DOHH2 (cell line): Measurements from ENCODE around the gene CPXM2.

Experiments used
- H3F3A ChIP-seq: fragments of 200-600 bp; sonication (generic), shearing (Covaris generic); 2 replicates; pipeline ENCODE4 v1.6.0; 2016; ENCODE audit warnings: antibody characterized with exemption, mild to moderate bottlenecking; ENCODE audit not compliant: control insufficient read depth, insufficient read depth
- H3K27ac ChIP-seq: fragments of 200-600 bp; sonication (generic); 2 replicates; pipeline ENCODE4 v1.5.1; 2014; ENCODE audit warnings: low read depth, mild to moderate bottlenecking, low read length, moderate library complexity
- H3K27me3 ChIP-seq: fragments of 200-600 bp; sonication (generic); 2 replicates; pipeline ENCODE4 v1.6.1; 2014; ENCODE audit warnings: mild to moderate bottlenecking, low read length, mixed read lengths; ENCODE audit not compliant: control insufficient read depth
- H3K36me3 ChIP-seq: fragments of 200-600 bp; sonication (generic); 2 replicates; pipeline ENCODE4 v1.6.1; 2014; ENCODE audit warnings: mild to moderate bottlenecking, low read length, moderate library complexity, mixed read lengths; ENCODE audit not compliant: control insufficient read depth
- H3K4me1 ChIP-seq: fragments of 200-600 bp; sonication (generic); 2 replicates; pipeline ENCODE4 v1.6.1; 2014; ENCODE audit warnings: mild to moderate bottlenecking, low read length, mixed read lengths; ENCODE audit not compliant: control insufficient read depth
- H3K4me2 ChIP-seq: fragments of 200-600 bp; sonication (generic); 2 replicates; pipeline ENCODE4 v1.6.0; 2014; ENCODE audit warnings: mild to moderate bottlenecking, low read length, moderate library complexity
- H3K4me3 ChIP-seq: fragments of 200-600 bp; sonication (generic); 2 replicates; pipeline ENCODE4 v1.5.1; 2014; ENCODE audit warnings: mild to moderate bottlenecking, low read length, mixed read lengths
- H3K79me2 ChIP-seq: fragments of 200-600 bp; sonication (generic); 2 replicates; pipeline ENCODE4 v1.6.1; 2014; ENCODE audit warnings: mild to moderate bottlenecking, low read length, mixed read lengths; ENCODE audit not compliant: control insufficient read depth
- H3K9me2 ChIP-seq: fragments of 200-600 bp; sonication (generic); replicated peaks from 2 replicates; pipeline ENCODE4 v1.6.1; 2014; ENCODE audit warnings: mild to moderate bottlenecking, low read length, mixed read lengths; ENCODE audit not compliant: control insufficient read depth
- H3K9me3 ChIP-seq: fragments of 200-600 bp; sonication (generic); 2 replicates; pipeline ENCODE4 v1.6.1; 2014; ENCODE audit warnings: antibody characterized with exemption, low read length, mixed read lengths; ENCODE audit not compliant: control insufficient read depth, insufficient read depth
- H4K20me1 ChIP-seq: fragments of 200-600 bp; sonication (generic); 2 replicates; pipeline ENCODE4 v1.6.0; 2014; ENCODE audit warnings: low read depth, mild to moderate bottlenecking, antibody characterized with exemption, low read length, moderate library complexity; ENCODE audit not compliant: control insufficient read depth, insufficient read depth
- CTCF ChIP-seq: fragments of 200-600 bp; sonication (generic); IDR thresholded peaks from one replicate; pipeline ENCODE4 v1.5.1; 2014; ENCODE audit warnings: antibody characterized with exemption, mild to moderate bottlenecking, low read depth, low read length; ENCODE audit not compliant: poor library complexity, severe bottlenecking
- EZH2phosphoT487 ChIP-seq: fragments of 200-600 bp; sonication (generic); IDR thresholded peaks from 2 replicates; pipeline ENCODE4 v1.6.1; 2017; ENCODE audit warnings: borderline replicate concordance, mild to moderate bottlenecking, antibody characterized with exemption, low read length, moderate library complexity, mixed read lengths

Gene CPXM2

GRCh38 chr10:123936426-123936825 is 44.8 kb upstream of the CPXM2 start:
- Histone ChIP-seq H3K27me3 (no peaks in the 10 kb centered on the region), H3K4me2 (no peak overlapping the region), H3K9me2 (no peaks in the 10 kb centered on the region), H3K9me3 (no peaks in the 10 kb centered on the region), H3K79me2 (no peaks in the 10 kb centered on the region), H3F3A (no peaks in the 10 kb centered on the region), H3K4me1 (no peaks in the 10 kb centered on the region), H4K20me1 (no peaks in the 10 kb centered on the region), H3K27ac (no peak overlapping the region), H3K4me3 (no peak overlapping the region), H3K36me3 (no peaks in the 10 kb centered on the region)
- TF ChIP-seq CTCF (no peak), EZH2phosphoT487 (no peak)

- Histone ChIP-seq H3K36me3 (no peaks in the 10 kb centered on the region), H3K79me2 (no peaks in the 10 kb centered on the region), H3K9me2 (no peaks in the 10 kb centered on the region), H3K4me3 (no peak overlapping the region), H3F3A (no peaks in the 10 kb centered on the region), H4K20me1 (no peaks in the 10 kb centered on the region), H3K4me2 (no peak overlapping the region), H3K9me3 (0 out of 2 replicates have a peak, but pooled peaks cover 3% of the 10 kb centered on the region), H3K4me1 (no peaks in the 10 kb centered on the region), H3K27ac (no peak overlapping the region), H3K27me3 (no peaks in the 10 kb centered on the region)
- no peak for TF ChIP-seq EZH2phosphoT487
- TF ChIP-seq CTCF = no peak
Measured at GRCh38 chr10:123935680-123936079, 44.1 kb upstream of the CPXM2 start.

GRCh38 chr10:123934846-123935245 is 43.2 kb upstream of the CPXM2 start:
- Histone ChIP-seq H3K79me2 (no peaks in the 10 kb centered on the region), H4K20me1 (no peaks in the 10 kb centered on the region), H3K27ac (no peak overlapping the region), H3K4me2 (no peak overlapping the region), H3K36me3 (no peaks in the 10 kb centered on the region), H3K27me3 (no peaks in the 10 kb centered on the region), H3K9me2 (no peaks in the 10 kb centered on the region), H3F3A (no peaks in the 10 kb centered on the region), H3K4me3 (no peak overlapping the region), H3K9me3 (0 out of 2 replicates have a peak, but pooled peaks cover 3% of the 10 kb centered on the region), H3K4me1 (no peaks in the 10 kb centered on the region)
- TF ChIP-seq EZH2phosphoT487 = no peak

GRCh38 chr10:123930340-123931001 is 38.9 kb upstream of the CPXM2 start:
- TF ChIP-seq EZH2phosphoT487 (no peak), CTCF (no peak)
- Histone ChIP-seq H3K27me3 (peaks cover 3% of the 10 kb centered on the region; the same call in 1 of the 2 replicates), H3K27ac (no peak overlapping the region), H3F3A (no peaks in the 10 kb centered on the region), H3K36me3 (no peaks in the 10 kb centered on the region), H3K9me2 (no peaks in the 10 kb centered on the region), H3K4me1 (no peaks in the 10 kb centered on the region), H3K4me3 (no peak overlapping the region), H3K9me3 (0 out of 2 replicates have a peak, but pooled peaks cover 3% of the 10 kb centered on the region), H3K4me2 (no peak overlapping the region), H3K79me2 (no peaks in the 10 kb centered on the region), H4K20me1 (no peaks in the 10 kb centered on the region)
